Islet precursor cell (in vitro differentiated cells): Measurements from ENCODE around the gene TCF12.
"Not testable (repeated sequence)": the region's sequence is repeated elsewhere in the genome, so short reads cannot be mapped to it uniquely, and the experiment has no call there.

Experiments
- DNase-seq: peaks from one replicate; pipeline ENCODE4 v3.0.0-alpha.2; 2018

TCF12 gene

GRCh38 chr15:56980473-56980872 lies 62.0 kb downstream of the TCF12 start:
- no peak for DNase-seq

- no peak for DNase-seq
Measured at GRCh38 chr15:56981160-56981559, 62.7 kb downstream of the TCF12 start.

GRCh38 chr15:56982987-56983386 lies 64.5 kb downstream of the TCF12 start:
- no peak for DNase-seq

DNA sequence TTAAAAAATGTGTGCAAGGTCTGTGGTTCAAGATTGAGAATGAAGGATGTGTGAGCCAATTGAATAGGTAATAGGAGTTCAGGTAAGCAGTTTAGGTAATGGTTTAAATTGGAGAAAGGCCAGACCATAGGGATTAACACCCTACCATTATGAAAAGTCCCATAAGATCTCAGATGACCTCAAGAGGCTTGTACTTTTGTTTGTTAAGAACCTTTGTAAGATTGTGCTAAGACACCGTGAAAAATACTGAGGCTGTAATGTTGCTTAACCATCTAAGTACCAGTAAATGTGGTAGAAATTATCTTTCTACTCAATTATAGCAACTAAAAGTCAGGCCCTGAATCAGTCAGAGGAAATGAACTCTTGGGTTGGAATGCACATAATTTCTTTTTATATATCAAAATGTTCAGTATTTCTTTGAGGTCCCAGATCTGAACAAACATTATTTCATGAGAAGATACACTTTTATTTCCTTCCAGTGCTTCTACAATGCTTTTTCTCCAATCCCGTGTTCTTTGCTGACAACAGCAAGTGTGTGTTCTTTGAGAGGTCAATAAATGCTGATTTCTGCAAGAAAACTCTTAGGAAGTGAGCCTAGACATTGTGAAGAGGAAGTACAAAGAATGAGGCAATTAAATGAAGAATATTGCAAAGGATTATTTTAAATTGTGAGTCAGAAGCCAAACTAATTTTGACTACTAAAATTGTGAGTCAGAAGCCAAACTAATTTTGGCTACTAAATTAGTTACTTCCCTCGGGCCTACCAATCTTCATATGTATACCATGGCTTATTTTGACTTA lies 66.4 kb downstream of the TCF12 start:
- no peak for DNase-seq

DNA sequence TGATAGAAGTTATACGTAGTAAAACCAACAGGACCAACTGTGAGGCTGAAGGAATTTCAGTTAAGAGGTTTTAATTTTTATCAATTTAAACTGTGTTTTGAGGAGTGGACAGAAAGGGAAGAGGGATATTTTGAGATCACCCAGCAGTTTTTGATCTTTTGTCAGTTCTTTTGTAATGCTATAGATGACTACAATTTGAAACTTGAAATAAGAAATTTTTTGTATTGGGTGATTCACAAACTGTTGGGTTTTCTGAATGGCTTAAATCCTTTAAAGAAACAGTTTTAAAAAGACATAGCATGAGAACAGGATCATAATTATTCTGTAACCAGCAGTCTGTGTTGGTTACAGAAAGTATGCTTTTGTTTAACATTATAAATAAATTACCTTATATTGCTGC lies 67.4 kb downstream of the TCF12 start:
- DNase-seq: no peak

DNA sequence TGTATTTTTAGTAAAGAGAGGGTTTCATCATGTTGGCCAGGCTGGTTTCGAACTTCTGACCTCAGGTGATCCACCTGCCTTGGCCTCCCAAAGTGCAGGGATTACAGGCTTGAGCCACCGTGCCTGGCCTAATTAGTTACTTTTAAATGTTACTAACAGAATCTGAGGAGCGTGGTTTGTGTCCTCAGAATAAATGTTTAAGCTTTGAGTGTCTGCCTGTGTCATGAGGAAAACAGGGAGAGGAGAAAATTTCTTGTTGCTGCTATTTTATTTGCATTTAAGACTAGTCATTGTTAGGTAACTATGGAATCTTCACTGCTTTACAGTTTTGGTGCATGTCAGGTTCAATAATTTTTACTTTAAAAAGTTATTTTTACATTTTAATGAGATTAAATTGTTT lies 68.8 kb downstream of the TCF12 start:
- DNase-seq: no peak

DNA sequence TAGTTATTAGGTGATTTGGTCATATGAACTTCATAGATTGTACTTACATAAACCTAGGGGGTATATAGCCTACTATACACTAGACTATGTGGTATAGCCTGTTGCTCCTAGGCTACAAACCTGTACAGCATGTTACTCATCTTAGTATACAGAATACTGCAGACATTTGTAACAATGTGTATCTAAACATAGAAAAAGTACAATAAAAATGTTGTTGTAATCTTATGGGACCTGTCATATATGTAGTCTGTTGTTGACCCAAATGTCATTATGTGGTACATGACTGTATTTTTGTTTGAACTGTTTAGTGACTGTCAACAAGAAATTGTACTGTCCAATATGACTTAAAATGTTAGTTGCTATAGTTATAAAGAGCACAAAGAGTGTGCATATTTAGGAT lies 69.8 kb downstream of the TCF12 start:
- no peak for DNase-seq

DNA sequence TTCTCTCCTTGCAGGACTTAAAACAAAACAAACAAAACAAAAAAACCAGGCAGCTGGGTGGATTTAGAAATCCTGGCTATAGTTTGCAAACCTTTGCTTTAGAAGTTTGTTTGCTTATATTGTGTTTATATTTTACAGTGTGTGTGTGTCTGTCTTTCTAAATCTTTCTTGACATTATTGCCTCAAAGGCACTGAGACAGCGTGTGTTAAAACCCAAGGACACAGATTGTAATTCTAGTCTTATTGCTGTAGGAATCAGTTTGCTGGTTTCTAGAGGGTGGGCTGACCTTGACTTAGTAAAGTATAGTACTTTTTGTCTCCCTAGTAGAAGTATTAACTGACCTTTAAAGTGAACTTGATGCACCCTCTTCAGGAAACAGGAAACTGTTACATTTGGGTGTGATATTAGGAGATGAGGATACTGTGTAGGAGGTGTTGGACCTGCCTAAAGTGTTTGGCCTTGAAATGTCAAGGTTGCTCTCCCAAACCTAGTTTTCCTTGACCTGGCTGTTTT lies 71.0 kb downstream of the TCF12 start:
- DNase-seq: no peak

- DNase-seq: no peak
Measured at GRCh38 chr15:56991017-56991416, 72.6 kb downstream of the TCF12 start.

DNA sequence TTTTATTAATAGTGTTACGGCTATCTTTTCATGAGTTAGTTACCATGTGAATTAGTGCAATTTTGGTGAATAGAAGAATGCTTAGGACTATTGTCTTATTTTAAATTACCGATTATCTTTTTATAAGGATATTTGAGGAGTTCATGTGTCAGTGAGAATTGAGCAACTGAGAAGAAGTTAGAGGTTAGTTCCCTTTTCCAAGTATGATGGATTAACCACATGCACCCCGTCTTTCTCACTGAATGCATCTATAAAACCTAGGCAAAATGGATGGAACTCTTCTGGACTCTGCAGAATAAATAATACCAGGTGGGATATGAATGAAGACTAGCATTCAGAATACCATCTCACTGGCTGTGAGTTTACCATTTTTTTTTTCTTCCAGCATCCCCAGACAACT lies 74.3 kb downstream of the TCF12 start:
- DNase-seq: no peak

GRCh38 chr15:56994280-56994679 lies 75.8 kb downstream of the TCF12 start:
- no peak for DNase-seq

- no peak for DNase-seq
Measured at GRCh38 chr15:56996093-56996492, 77.6 kb downstream of the TCF12 start.

GRCh38 chr15:56996746-56997470 lies 78.5 kb downstream of the TCF12 start:
- no peak for DNase-seq

- DNase-seq: no peak
Measured at GRCh38 chr15:57003418-57003817, 85.0 kb downstream of the TCF12 start.

DNA sequence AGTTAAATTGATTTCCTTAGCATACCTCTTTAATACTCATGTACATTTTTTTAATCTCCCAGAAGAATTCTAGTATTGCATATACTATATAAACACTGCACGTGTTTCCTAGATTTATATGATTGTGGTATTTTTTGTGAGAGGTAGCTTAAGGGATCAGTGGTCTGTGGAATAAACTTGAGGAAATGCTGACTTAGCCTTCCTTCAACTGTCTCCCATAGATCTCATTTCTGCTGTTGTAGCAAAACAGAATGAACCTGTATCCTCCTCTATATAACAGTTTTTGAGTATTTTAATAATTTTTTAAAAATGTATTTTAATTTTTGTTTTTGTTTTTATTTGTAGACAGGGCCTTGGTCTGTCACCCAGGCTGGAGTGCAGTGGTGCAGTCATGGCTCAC lies 86.8 kb downstream of the TCF12 start:
- no peak for DNase-seq

DNA sequence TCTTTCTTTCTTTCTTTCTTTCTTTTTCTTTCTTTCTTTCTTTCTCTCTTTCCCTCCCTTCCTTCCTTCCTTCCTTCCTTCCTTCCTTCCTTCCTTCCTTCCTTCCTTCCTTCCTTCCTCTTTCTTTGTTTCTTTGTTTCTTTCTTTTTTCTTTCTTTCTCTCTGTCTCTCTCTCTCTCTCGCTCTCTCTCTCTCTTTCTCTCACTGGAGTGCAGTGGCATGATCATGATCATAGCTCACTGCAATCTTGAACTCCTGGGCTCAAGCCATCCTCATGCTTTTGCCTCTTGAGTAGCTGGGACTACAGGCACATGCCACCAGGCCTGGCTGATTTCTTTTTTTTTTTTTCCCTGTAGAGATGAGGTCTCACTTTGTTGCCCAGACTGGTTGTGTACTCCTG lies 89.4 kb downstream of the TCF12 start:
- not testable (repeated sequence) for DNase-seq

GRCh38 chr15:57010724-57011123 lies 92.3 kb downstream of the TCF12 start:
- DNase-seq: no peak

DNA sequence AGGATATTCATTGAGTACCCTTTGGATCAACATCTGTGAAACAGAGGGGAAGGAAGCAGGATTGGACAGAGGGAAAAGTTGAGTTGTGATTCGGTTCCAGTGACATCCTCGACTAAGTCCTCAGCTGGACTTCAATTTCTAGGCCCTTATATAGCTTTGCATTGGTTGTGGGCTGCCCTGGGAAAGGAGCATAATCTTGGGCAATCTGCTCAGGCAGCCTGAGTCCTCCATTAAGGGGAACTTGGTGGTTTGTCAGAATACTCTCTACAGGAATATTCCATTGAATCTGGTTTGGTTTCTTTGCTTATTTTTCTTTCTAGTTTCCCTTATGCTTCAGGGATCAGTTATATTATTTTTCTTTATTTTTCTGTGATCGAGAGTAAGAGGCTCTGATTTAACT lies 94.1 kb downstream of the TCF12 start:
- no peak for DNase-seq

GRCh38 chr15:57014896-57015295 lies 96.5 kb downstream of the TCF12 start:
- DNase-seq: not testable (repeated sequence)

DNA sequence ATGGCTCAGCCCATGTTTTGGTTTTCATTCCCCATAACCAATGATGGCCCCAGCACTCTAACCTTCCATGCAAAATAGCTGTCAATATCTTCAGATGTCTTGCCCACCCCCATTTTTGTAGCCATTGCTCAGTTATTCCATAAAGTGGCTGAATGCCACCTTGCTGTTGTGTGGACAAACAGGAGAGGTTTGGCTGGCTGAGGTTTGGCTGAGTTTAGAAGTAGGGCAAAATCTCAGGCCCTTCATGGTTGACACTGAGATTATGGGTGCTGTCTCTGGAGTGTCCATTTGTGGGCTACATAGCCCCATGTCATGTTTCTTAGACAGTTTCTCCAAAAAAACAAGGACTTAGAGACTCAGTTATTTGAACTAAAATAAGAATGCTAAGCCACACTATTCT lies 96.9 kb downstream of the TCF12 start:
- no peak for DNase-seq

GRCh38 chr15:57015897-57016296 lies 97.5 kb downstream of the TCF12 start:
- no peak for DNase-seq

- no peak for DNase-seq
Measured at GRCh38 chr15:57017024-57017423, 98.6 kb downstream of the TCF12 start.

GRCh38 chr15:57018151-57018550 lies 99.7 kb downstream of the TCF12 start:
- DNase-seq: no peak

GRCh38 chr15:57019496-57020160 lies 101.2 kb downstream of the TCF12 start:
- DNase-seq: no peak
